Measurements from ENCODE around the gene FGF19.

DNA sequence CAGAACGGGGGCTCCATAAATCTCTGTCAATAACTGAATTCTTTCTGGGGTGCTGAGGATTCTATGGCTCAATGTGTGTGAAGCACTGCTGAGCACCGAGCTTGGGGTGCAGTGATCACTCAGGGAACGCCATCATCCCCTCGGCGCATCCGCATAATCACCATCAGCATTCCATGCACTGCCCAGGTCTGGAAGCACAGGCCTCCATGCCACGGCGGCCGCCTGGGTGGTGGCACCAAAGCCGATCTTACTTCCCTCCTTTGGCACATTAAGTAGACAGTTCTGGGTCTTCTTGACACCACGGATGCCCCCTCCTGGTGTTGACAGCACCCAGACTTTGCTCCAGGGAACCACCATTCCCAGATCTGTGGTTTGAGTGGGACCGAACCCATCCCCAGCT, 44.2 kb downstream of the FGF19 start:
- TF ChIP-seq, protein P1, sequence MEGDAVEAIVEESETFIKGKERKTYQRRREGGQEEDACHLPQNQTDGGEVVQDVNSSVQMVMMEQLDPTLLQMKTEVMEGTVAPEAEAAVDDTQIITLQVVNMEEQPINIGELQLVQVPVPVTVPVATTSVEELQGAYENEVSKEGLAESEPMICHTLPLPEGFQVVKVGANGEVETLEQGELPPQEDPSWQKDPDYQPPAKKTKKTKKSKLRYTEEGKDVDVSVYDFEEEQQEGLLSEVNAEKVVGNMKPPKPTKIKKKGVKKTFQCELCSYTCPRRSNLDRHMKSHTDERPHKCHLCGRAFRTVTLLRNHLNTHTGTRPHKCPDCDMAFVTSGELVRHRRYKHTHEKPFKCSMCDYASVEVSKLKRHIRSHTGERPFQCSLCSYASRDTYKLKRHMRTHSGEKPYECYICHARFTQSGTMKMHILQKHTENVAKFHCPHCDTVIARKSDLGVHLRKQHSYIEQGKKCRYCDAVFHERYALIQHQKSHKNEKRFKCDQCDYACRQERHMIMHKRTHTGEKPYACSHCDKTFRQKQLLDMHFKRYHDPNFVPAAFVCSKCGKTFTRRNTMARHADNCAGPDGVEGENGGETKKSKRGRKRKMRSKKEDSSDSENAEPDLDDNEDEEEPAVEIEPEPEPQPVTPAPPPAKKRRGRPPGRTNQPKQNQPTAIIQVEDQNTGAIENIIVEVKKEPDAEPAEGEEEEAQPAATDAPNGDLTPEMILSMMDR (IDR thresholded peaks at IDR 0.05), result no peak
- no peak for TF ChIP-seq POLR2A (IDR thresholded peaks at IDR 0.05)
